RPMI8226 (cell line): ENCODE data around the gene HSH2D.
A peak's percentile ranks its signal among the peaks of the same experiment; 100 is the strongest.
"Not testable (repeated sequence)": the region's sequence is repeated elsewhere in the genome, so short reads cannot be mapped to it uniquely, and the experiment has no call there.

Experiments used
- DNase-seq: peaks from one replicate; pipeline ENCODE4 v3.0.0-alpha.2; 2015

HSH2D gene

GRCh38 chr19:16157601-16158000, 14.1 kb downstream of the HSH2D start:
- no peak for DNase-seq

DNA sequence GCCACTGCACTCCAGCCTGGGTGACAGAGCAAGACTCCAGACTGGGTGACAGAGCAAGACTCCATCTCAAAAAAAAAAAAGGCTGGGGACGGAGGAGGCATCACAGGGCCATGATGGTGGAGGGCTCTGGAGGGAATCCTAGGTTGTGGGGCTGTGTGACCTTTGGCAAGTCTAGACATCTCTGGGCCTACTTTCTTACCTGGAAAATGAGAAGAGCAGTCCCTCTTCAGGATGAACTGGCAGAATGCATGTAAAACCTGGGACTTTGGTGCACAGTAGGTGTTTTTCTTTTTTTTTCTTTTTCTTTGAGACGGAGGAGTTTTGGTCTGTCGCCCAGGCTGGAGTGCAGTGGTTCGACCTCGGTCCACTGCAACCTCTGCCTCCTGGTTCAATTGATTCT, 16.2 kb downstream of the HSH2D start:
- DNase-seq, result no peak

GRCh38 chr19:16160445-16160942, 17.0 kb downstream of the HSH2D start:
- no peak for DNase-seq

GRCh38 chr19:16160943-16161560, 17.6 kb downstream of the HSH2D start:
- DNase-seq, result peak; percentile 37

- no peak for DNase-seq
Measured at GRCh38 chr19:16161840-16162239, 18.4 kb downstream of the HSH2D start.

GRCh38 chr19:16164222-16164890, 20.9 kb downstream of the HSH2D start:
- no peak for DNase-seq

DNA sequence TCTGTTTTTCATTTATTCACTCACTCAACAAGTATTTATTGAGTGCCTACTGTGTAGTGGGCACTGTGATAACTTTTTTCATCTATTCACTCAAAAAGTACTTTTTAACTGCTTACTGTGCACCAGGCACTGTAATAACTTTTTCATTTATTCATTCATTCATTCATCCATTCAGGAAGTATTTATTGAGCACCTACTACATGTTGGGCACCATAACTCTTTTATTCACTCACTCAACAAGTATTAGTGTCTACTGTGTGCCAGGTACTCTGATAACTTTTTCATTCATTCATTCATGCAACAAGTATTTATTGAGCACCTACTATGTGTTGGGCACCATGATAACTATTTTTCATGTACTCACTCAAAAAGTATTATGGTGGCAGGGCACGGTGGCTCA, 22.9 kb downstream of the HSH2D start:
- DNase-seq, result no peak

GRCh38 chr19:16167055-16167454, 23.6 kb downstream of the HSH2D start:
- DNase-seq, result no peak

DNA sequence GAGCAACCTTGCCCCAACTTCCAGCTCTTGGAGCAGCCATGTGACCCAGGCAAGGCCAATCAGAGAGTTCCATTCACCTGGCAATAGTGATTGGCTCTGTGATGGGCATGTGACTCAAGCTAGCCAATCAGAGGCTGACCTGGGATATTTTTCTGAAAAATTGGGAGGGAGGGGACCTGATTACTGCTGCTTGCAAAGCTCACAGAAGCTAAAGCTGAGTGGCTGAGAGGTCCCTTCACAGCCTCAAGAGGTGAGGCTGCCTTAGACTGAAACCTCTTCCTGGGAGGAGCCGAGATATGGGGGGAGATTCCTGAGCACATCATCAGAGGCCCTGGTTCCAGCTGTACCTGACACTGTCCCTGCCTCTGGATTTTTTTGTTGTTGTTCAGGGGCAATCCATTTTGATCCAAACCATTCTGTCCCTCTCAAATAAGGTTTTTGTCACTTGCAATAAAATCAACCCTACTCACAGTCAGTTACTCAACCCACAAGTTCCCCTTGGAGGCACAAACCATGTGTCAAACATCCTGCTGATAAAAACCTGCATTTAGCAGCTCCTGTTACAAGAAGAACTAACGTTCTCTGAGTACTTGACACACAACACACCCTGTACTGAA, 25.1 kb downstream of the HSH2D start:
- DNase-seq, result no peak

- DNase-seq, result no peak
Measured at GRCh38 chr19:16170134-16170533, 26.6 kb downstream of the HSH2D start.

- no peak for DNase-seq
Measured at GRCh38 chr19:16175954-16176353, 32.5 kb downstream of the HSH2D start.

- not testable (repeated sequence) for DNase-seq
Measured at GRCh38 chr19:16178866-16179265, 35.4 kb downstream of the HSH2D start.

GRCh38 chr19:16180611-16181010, 37.1 kb downstream of the HSH2D start:
- DNase-seq, result no peak

DNA sequence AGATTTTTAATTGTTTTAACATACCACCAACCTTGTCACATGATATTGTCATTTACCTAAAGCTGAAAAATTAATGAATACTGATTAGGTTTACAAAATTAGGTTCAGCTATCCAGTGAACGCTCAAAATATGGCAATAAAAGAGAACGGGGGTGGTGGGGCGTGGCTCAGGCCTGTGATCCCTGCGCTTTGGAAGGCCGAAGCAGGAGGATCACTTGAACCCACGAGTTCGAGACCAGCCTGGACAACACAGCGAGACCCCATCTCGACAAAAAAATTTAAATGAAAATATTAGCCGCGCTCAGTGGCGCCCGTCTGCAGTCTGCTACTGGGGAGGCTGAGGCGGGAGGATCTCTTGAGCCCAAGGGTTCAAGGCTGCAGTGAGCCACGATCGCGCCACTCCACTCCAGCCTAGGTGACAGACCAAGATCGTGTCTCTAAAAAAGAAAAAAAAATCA, 41.2 kb downstream of the HSH2D start:
- DNase-seq, result no peak

DNA sequence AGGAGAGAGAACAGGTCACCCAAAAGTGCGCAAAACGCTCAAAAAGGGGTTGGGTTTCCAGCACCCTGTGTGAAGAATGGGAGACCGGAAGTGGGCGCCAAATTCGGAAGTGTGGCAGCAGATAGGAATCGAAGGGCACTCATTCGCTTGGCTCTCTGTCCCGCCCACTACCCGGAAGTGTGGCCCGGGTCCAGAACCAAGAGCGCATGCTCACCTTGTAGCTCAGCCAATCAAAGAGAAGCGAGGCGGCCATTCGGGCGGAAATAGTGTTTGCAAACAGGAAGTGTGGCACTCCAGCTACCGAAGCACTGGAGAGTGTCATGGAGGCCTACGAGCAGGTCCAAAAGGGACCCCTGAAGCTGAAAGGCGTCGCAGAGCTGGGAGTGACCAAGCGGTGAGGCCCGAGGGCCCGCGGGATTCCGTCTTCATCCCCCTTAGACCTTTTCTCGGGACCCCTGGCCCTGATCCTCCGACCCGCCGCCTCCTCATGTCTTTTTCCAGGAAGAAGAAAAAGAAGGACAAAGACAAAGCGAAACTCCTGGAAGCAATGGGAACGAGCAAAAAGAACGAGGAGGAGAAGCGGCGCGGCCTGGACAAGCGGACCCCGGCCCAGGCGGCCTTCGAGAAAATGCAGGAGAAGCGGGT, 41.8 kb downstream of the HSH2D start, which contains the start of gene FAM32A:
FAM32A (plus strand) TSS at position 288 of the 645 bp plus-strand sequence; CDS start at position 321, 33 bp downstream.
- DNase-seq, result peak; percentile 99

DNA sequence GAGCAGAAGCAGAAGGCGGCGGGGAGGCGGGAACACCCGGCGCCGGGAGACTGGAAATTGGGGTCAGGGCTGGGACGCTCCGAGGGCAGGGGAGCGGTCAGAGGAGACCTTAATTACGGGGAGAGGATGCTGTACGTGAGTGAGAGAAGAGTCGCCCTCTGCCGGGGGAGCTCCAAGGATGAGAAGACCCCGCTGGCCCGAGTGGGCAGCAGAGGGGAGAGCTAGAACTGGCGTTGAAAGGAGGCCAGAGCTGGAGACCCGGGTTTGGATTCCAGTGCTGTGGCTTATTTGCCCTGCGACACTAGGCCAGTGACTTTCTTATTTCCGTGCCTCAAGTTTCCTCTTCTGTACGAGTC, 42.3 kb downstream of the HSH2D start:
- peak; percentile 50 for DNase-seq

- no peak for DNase-seq
Measured at GRCh38 chr19:16188521-16188920, 45.0 kb downstream of the HSH2D start.

DNA sequence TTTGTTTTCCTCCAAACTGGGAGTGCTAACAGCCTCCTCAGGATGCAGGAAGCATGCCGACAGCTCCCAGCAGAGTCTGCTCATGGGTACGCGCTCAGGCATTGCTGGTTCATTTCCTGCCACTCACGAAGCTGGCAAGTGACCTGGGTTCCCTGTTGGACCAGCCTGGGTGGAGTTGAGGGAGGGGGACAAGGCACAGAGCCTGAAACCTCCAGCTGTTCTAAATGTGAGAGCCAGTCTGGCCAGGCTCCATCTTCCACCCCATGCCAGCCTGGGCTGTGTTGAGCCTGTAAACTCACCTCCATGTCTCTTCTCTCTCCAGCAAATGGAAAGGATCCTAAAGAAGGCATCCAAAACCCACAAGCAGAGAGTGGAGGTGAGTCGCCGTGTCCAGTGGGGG, 46.7 kb downstream of the HSH2D start:
- no peak for DNase-seq

DNA sequence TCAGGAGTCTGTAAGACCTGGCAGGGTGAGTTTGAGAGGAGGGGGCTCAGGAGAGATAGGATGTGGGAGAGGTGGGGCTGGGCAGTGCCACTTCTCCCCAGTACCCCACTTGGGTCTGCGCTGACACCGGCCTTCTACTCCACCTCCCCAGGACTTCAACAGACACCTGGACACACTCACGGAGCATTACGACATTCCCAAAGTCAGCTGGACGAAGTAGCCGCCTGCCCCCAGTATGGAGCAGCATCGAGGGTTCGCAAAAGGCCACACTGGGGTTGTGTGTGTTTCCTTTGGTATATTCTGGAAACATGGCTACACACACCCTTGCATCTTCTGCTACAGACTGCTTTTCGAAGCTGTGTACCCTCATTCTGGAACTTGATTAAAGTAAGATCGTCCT, 47.3 kb downstream of the HSH2D start:
- DNase-seq, result no peak

DNA sequence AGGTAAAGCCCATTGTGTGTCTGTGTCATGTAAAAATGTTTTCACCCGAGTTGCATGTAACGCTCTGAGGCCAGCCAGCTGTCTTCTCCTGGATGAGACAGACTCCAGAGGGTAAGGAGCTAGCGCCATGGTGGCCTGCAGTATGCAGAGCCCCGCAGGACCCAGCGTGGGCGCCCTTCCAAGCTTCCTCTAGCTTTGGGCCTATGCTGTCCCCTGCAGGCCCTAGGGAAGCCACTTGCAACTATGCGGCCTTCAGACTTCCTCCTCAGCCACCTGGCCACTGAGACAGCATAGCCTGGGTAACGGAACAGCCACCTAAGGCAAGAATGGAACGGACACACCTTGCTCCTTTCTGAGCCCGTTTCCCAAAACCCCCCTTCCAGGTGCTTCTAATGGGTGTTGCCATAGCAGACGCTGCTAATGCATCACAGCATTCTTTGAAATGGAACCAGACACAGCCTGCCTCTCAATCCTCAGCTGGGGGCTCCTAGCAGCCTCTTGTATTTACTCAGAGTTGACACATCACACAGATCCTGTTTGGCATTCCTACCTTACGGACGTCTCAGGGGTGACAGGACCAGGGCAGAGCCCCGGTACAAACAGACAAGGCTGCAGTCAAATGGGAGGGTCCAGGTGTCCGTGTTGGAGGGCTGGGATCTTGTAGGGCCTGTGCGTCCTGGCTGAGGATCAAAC, 47.9 kb downstream of the HSH2D start:
- no peak for DNase-seq

GRCh38 chr19:16193466-16193865, 50.0 kb downstream of the HSH2D start:
- DNase-seq, result no peak

DNA sequence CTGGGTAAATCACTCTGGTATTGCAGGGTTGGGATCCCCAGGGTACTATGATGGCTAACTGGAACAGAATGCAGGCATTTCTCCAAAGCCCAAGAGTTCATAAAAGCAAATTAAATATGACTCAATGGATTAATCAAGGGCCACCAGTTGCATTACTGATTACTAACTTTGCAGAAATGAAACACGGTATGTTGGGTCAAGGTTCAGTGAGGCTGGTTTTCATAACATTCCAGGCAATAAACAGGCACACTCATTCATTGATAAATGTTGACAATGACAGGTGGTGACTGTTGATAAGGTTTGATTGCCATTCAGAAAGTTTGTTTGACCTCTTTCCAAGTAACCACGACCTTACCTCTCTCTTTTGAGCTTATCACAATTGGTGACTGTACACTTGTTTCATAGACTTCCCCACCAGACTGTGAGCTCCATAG, 53.7 kb downstream of the HSH2D start:
- no peak for DNase-seq
